ENCODE data around the gene CYB5D1.
A peak's percentile ranks its signal among the peaks of the same experiment; 100 is the strongest.

CYB5D1 gene

DNA sequence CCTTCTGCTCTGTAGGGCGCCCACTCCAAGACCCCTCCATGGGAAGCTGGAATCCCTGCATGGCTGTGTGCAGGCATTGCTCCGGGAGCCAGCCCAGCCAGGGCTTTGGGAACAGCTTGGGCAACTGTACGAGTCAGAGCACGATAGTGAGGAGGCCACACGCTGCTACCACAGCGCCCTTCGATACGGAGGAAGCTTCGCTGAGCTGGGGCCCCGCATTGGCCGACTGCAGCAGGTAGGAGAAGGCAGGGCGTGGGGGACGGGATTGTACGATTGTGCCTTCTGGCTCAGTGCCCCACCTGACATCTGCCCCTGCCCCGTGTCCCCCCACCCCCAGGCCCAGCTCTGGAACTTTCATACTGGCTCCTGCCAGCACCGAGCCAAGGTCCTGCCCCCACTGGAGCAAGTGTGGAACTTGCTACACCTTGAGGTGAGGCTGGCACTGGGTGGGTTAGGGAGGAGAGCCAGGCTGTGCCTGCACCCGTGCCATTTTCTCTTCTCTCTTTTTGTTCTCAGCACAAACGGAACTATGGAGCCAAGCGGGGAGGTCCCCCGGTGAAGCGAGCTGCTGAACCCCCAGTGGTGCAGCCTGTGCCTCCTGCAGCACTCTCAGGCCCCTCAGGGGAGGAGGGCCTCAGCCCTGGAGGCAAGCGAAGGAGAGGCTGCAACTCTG, 11.6 kb upstream of the CYB5D1 start:
- DNase-seq, result no peak

GRCh38 chr17:7846765-7847661, 10.8 kb upstream of the CYB5D1 start:
- no peak for DNase-seq

GRCh38 chr17:7848131-7848579, 9.6 kb upstream of the CYB5D1 start:
- DNase-seq, result no peak

- DNase-seq, result no peak
These were observed 9.1 kb upstream of the CYB5D1 start for GRCh38 chr17:7848739-7849129.

GRCh38 chr17:7849130-7849750, 8.6 kb upstream of the CYB5D1 start:
- no peak for DNase-seq

DNA sequence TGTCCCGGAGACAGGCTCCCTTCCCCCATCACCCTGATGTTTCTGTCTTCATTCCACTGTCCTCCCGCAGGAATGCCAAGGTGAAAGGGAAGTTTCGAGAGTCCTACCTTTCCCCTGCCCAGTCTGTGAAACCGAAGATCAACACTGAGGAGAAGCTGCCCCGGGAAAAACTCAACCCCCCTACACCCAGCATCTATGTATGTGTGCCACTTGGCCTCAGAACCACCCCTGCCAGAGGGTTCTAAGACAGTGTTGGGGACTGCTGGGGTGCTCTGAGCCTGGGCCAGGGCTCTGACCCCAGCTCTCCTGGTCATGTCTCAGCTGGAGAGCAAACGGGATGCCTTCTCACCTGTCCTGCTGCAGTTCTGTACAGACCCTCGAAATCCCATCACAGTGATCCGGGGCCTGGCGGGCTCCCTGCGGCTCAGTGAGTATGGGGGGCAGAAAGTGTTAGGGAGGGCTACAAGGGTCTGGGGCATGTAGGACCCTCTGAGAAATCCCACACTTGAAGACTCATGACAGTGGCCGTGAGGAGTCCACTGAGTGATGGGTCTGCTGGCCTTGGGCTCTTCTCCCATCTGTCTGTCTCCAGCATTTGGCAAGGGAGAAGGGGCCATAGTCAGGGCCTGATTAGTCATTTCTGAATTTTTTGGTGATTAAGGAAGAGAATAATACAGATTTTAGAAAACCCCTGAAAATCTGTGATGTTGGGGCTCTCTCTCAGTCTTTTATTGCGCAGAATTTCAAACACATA, 7.9 kb upstream of the CYB5D1 start:
- no peak for DNase-seq

GRCh38 chr17:7850701-7851437, 6.9 kb upstream of the CYB5D1 start:
- no peak for DNase-seq

GRCh38 chr17:7851438-7852261, 6.2 kb upstream of the CYB5D1 start:
- peak; percentile 90 for DNase-seq

DNA sequence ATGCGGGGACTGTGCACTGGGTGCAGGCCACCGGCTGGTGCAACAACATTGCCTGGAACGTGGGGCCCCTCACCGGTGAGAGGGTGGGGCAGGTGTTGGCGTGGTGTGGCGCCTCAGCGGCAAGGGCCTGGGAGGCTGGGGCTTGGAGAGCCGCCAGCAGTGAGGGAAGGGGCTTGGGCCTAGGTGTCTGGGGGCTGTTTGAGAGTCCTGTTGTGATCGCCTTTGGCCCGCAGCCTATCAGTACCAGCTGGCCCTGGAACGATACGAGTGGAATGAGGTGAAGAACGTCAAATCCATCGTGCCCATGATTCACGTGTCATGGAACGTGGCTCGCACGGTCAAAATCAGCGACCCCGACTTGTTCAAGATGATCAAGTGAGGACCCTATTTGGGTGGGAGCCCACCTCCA, 5.5 kb upstream of the CYB5D1 start:
- DNase-seq, result no peak

- DNase-seq, result no peak
These were observed 4.7 kb upstream of the CYB5D1 start for GRCh38 chr17:7852919-7853690.

DNA sequence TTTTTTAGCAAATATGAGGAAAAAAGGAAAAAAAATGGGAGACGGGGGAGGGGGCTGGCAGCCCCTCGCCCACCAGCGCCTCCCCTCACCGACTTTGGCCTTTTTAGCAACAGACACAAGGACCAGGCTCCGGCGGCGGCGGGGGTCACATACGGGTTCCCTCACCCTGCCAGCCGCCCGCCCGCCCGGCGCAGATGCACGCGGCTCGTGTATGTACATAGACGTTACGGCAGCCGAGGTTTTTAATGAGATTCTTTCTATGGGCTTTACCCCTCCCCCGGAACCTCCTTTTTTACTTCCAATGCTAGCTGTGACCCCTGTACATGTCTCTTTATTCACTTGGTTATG, 4.1 kb upstream of the CYB5D1 start:
- DNase-seq, result no peak

DNA sequence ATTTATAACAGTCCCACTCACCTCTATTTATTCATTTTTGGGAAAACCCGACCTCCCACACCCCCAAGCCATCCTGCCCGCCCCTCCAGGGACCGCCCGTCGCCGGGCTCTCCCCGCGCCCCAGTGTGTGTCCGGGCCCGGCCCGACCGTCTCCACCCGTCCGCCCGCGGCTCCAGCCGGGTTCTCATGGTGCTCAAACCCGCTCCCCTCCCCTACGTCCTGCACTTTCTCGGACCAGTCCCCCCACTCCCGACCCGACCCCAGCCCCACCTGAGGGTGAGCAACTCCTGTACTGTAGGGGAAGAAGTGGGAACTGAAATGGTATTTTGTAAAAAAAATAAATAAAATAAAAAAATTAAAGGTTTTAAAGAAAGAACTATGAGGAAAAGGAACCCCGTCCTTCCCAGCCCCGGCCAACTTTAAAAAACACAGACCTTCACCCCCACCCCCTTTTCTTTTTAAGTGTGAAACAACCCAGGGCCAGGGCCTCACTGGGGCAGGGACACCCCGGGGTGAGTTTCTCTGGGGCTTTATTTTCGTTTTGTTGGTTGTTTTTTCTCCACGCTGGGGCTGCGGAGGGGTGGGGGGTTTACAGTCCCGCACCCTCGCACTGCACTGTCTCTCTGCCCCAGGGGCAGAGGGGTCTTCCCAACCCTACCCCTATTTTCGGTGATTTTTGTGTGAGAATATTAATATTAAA, 3.6 kb upstream of the CYB5D1 start:
- no peak for DNase-seq

GRCh38 chr17:7854851-7855659, 2.7 kb upstream of the CYB5D1 start, which contains the start of gene TMEM88:
TMEM88 (plus strand) TSS chr17:7855066; CDS start chr17:7855075, 9 bp downstream.
- DNase-seq, result no peak

- DNase-seq, result no peak
These were observed 2.2 kb upstream of the CYB5D1 start for GRCh38 chr17:7855660-7856010.

DNA sequence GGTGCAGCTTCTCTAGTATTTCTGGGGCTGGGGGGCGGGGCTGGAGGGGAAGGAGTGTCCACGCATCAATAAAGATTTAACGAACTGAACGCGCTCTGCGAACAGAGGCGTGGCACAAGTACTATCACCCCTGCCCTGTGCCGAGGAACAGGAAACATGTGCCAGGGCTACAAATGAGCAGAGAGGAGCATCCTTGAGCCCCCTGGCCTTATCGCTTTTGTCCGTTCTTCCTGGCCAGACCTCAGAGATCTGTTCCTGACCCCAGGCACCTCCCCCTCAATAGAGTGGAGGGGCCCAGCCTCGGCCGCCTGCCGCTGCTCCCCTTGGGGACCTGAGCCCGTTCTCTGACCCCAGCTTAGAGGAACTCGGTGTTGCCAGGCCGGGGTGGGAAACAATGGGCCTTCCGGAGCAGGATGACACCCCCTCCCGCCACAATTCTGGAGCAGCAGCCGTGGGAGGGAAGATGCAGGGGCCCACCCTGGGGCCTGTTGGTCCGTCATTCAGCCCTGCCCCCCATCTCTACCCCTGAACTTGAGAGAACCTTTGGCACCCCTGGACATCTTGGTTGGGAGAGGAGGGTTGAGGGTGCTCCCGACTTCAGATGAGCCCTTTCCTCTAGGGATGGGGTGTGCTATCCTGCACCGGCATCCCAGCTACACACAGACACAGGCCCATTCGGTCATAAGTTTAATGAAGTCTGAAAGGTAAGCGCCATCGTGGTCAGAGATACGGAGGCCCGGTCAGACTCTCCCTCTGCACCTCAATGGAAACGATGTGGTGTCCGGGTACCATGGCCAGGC, 1.6 kb upstream of the CYB5D1 start:
- peak; percentile 41 for DNase-seq

DNA sequence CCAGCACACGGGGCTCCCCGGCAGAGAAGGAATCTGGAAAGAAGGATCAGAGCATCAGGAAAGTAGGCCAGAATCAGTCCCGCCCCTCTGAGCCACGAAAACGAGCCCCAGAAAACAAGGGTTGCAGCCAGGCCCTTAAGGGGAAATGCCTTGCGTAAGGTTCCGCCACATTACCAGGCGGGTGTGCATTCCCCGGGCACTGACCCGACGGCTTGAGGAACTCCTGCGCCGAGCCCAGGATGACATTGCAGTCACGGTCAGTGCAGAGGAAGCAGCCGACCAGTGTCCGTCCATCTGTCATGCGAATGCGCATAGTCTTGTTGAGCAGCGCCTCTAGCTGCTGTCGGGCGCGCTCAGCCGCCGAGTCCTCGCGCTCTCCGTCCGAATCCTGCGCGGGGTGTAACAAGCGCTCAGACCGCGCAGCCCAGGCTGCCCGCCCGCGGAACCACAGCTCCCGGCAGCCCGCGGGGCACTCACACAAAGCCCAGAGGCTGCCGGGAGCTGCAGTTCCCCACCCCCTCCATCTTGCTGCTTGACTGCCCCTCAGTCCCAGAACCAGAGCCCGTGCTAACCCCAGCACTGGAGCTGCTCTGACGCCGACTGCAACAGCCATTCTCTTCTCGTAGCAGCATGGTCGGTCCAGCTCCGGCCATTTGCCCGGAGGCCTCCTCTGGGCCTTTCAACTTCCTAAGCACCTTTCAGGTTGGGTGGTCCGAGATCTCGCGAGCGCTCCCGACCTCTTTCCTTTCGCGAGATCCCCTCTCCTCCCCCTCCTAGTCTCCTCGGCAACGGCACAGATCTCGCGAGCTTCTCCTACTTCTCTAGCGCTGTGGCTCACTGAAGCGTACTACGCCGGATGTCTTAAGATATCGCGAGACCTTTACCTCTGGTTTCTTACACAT, 741 bp upstream of the CYB5D1 start, which contains the start of gene NAA38:
NAA38 (minus strand) TSS at position 749 of the 902 bp plus-strand sequence; CDS start at position 653, 96 bp downstream.
- peak; percentile 98 for DNase-seq

GRCh38 chr17:7858522-7858810, 663 bp downstream of the CYB5D1 start:
- peak; percentile 51 for DNase-seq

Data from suppressor macrophage treated with lipopolysaccharide for 4 hours (primary cell).